ENCODE results near the gene C1RL.
A peak's percentile ranks its signal among the peaks of the same experiment; 100 is the strongest.

C1RL gene

DNA sequence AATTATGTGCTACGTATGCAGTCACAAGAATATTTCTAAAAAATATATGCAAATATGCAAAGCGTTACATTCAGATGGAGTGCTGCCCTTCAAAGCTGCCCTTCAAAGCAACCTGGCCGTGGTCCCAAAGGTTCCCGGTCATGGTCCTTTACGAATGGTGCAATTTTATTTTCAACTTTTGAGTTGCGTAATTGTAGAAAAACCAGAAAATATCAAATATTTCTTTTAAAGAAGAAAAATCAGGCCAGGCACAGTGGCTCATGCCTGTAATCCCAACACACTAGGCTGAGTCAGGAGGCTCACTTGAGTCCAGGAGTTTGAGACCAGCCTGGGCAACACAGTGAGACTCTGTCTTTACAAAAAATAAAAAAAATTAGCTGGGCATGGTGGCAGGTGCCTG is 42.5 kb upstream of the C1RL start:
- no peak for TF ChIP-seq CTCF (IDR thresholded peaks at IDR 0.05)

DNA sequence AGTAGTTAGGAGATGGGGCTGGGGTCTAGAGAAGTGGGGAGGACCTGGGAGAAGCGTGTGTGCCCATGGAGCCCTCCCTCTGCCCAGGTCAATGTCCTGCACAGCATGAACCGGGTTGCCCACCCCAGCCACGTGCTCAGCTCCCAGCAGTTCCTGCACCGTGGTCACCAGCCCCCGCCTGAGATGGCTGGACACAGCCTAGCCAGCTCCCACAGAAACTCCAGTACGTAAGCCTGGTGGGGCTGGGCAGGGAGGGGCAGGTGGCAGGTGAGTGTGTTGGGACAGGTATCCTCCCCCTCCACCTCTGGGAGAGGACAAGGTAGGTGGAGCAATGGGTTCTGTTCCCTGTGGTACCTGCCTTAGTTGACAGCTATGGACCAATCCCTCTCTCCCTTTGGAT is 41.8 kb upstream of the C1RL start:
- no peak for TF ChIP-seq CTCF (IDR thresholded peaks at IDR 0.05)

GRCh38 chr12:7150356-7150755 is 41.3 kb upstream of the C1RL start:
- TF ChIP-seq CTCF (IDR thresholded peaks at IDR 0.05), result no peak

DNA sequence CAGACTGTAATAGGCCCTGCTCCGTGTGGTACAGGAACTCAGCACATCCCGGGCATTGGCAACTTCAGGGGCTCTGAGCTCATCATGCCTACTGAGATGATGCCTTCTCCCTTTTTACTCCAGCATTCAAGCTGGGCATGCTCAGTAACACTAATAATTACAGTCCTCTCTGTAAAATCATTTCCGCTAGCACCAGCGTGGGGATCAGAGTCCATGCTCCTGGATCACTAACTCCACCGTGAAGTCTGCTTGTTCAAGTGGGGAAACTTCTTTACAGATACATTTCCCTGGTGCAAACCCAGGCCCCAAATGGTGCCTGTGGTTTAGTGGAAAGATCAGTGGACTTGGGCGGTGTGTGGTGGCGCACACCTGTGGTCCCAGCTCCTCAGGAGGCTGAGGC is 37.9 kb upstream of the C1RL start:
- TF ChIP-seq CTCF (IDR thresholded peaks at IDR 0.05), result no peak

- TF ChIP-seq CTCF (IDR thresholded peaks at IDR 0.05), result no peak
Measured at GRCh38 chr12:7146228-7146627, 37.2 kb upstream of the C1RL start.

GRCh38 chr12:7145671-7146070 is 36.7 kb upstream of the C1RL start:
- no peak for TF ChIP-seq CTCF (IDR thresholded peaks at IDR 0.05)

DNA sequence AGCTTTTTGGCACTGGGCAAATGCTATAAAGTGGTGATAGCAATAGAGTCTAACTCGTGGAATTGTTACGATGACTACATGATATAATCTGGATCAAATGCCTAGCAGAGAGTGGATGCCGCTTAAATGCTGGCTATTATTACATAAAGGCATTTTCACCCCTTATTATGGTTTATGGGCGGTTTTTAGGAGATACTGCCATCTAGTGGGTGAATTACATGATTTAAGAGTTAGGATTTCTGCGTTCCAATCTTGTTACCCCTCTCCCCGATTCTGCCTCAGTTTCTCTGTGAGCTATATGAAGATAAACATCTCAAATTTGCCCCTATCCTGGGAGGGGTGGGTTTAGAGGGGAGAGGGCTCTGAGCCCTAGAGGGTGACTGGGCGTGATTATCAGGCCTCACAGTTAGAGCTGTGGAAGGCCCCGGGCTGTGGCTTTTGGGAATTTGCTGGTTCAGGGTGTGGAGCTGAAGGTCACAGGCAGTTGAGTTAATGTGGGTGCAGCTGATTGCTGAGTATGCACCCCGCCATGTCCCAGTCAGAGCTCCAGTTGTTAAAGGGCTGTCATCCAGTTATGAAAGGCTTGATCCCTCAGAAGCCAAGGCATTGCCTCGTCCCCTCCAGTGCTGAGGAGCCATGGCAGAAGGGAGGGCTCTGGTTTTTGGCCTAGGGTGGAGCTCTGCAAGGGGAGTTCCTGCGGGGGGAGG is 35.6 kb upstream of the C1RL start:
- TF ChIP-seq CTCF (IDR thresholded peaks at IDR 0.05), result peak; percentile 67

GRCh38 chr12:7143564-7143963 is 34.5 kb upstream of the C1RL start:
- TF ChIP-seq CTCF (IDR thresholded peaks at IDR 0.05), result no peak

Data from LNCAP (cell line).